OCI-LY3 (cell line): Measurements from ENCODE around the gene ATP6V1G1.

ENCODE experiments used
- H2AFZ ChIP-seq: fragments of 200-600, 300-600 bp; shearing (Covaris generic); 2 replicates; pipeline ENCODE4 v1.6.0; 2014; ENCODE audit warnings: antibody characterized with exemption, low read depth, low read length
- H3K27ac ChIP-seq: fragments of 200-600, 300-600 bp; sonication (generic); 2 replicates; pipeline ENCODE4 v1.5.1; 2014; ENCODE audit warnings: mild to moderate bottlenecking, low read length, moderate library complexity, mixed read lengths
- H3K27me3 ChIP-seq: fragments of 200-600, 300-600 bp; sonication (generic); 2 replicates; pipeline ENCODE4 v1.6.1; 2014; ENCODE audit warnings: low read depth, low read length, mixed read lengths
- H3K36me3 ChIP-seq: fragments of 200-600, 300-600 bp; sonication (generic); replicated peaks from 2 replicates; pipeline ENCODE3; 2014; ENCODE audit warnings: low read depth, low read length, mixed read lengths
- H3K4me1 ChIP-seq: fragments of 300-600, 200-600 bp; sonication (generic); 2 replicates; pipeline ENCODE4 v1.6.1; 2014; ENCODE audit warnings: low read length, mixed read lengths
- H3K4me2 ChIP-seq: fragments of 200-600, 300-600 bp; sonication (generic); 2 replicates; pipeline ENCODE4 v1.6.1; 2014; ENCODE audit warnings: low read length, mixed read lengths
- H3K4me3 ChIP-seq: fragments of 300-600, 200-600 bp; sonication (generic); 2 replicates; pipeline ENCODE4 v1.5.1; 2014; ENCODE audit warnings: antibody characterized with exemption, mild to moderate bottlenecking, low read length, moderate library complexity
- H3K79me2 ChIP-seq: fragments of 300-600, 200-600 bp; shearing (Covaris generic); 2 replicates; pipeline ENCODE4 v1.6.1; 2014; ENCODE audit warnings: mild to moderate bottlenecking, low read length, mixed read lengths
- H3K9ac ChIP-seq: fragments of 300-600, 200-600 bp; shearing (Covaris generic); 2 replicates; pipeline ENCODE4 v1.6.0; 2014; ENCODE audit warnings: mild to moderate bottlenecking, low read length, moderate library complexity
- H3K9me3 ChIP-seq: fragments of 200-600, 300-600 bp; shearing (Covaris generic); 2 replicates; pipeline ENCODE4 v1.6.1; 2014; ENCODE audit warnings: low read length, mixed read lengths; ENCODE audit not compliant: insufficient read depth
- H4K20me1 ChIP-seq: fragments of 200-600, 300-600 bp; sonication (generic); 2 replicates; pipeline ENCODE4 v1.6.1; 2016; ENCODE audit warnings: low read length, mixed read lengths; ENCODE audit not compliant: insufficient read depth
- CTCF ChIP-seq: fragments of 200-600, 300-600 bp; sonication (generic); IDR thresholded peaks from 2 replicates; pipeline ENCODE4 v1.5.1; 2014; ENCODE audit warnings: antibody characterized with exemption, low read length, low read depth
- EZH2phosphoT487 ChIP-seq: fragments of 200-600 bp; shearing (Covaris generic); IDR thresholded peaks from 2 replicates; pipeline ENCODE4 v1.6.1; 2018; ENCODE audit warnings: antibody characterized with exemption, mixed run types, low read depth

The ATP6V1G1 gene

GRCh38 chr9:114553202-114553601 is 34.4 kb upstream of the ATP6V1G1 start:
- no peaks in the 10 kb centered on the region for H3K9me3 ChIP-seq
- no peak for TF ChIP-seq EZH2phosphoT487
- TF ChIP-seq CTCF, result no peak
- no peak overlapping the region for H3K27ac ChIP-seq
- no peak overlapping the region for H2AFZ ChIP-seq
- peaks cover 18% of the 10 kb centered on the region for H3K4me1 ChIP-seq
- H3K9ac ChIP-seq, result no peak overlapping the region
- no peak overlapping the region for H3K4me2 ChIP-seq
- H4K20me1 ChIP-seq, result no peaks in the 10 kb centered on the region
- no peaks in the 10 kb centered on the region for H3K36me3 ChIP-seq
- H3K79me2 ChIP-seq, result no peaks in the 10 kb centered on the region
- H3K27me3 ChIP-seq, result peaks cover 25% of the 10 kb centered on the region
- no peak overlapping the region for H3K4me3 ChIP-seq

- peaks cover 18% of the 10 kb centered on the region for H3K4me1 ChIP-seq
- H3K27ac ChIP-seq, result no peak overlapping the region
Measured at GRCh38 chr9:114555696-114556095, 31.9 kb upstream of the ATP6V1G1 start.

GRCh38 chr9:114558027-114558675 is 29.4 kb upstream of the ATP6V1G1 start:
- H3K4me3 ChIP-seq, result no peak overlapping the region
- H3K36me3 ChIP-seq, result no peaks in the 10 kb centered on the region
- no peak overlapping the region for H3K4me2 ChIP-seq
- H3K27ac ChIP-seq, result no peak overlapping the region
- H2AFZ ChIP-seq, result no peak overlapping the region
- H3K4me1 ChIP-seq, result peaks cover 18% of the 10 kb centered on the region
- H4K20me1 ChIP-seq, result no peaks in the 10 kb centered on the region
- H3K9ac ChIP-seq, result no peak overlapping the region
- peaks cover 9% of the 10 kb centered on the region for H3K27me3 ChIP-seq
- H3K79me2 ChIP-seq, result no peaks in the 10 kb centered on the region
- TF ChIP-seq CTCF, result no peak
- TF ChIP-seq EZH2phosphoT487, result no peak
- H3K9me3 ChIP-seq, result no peaks in the 10 kb centered on the region

More at GRCh38 chr9:114555696-114556095, 31.9 kb upstream of the ATP6V1G1 start:
- Histone ChIP-seq H3K36me3 (no peaks in the 10 kb centered on the region), H2AFZ (no peak overlapping the region), H3K9me3 (no peaks in the 10 kb centered on the region), H3K79me2 (no peaks in the 10 kb centered on the region), H3K9ac (no peak overlapping the region), H3K4me2 (peak overlapping the region; percentile 22; the same call in 1 of the 2 replicates), H3K4me3 (no peak overlapping the region), H3K27me3 (peaks cover 4% of the 10 kb centered on the region), H4K20me1 (no peaks in the 10 kb centered on the region)
- TF ChIP-seq EZH2phosphoT487 (no peak), CTCF (no peak)

- H3K27me3 ChIP-seq, result peaks cover 21% of the 10 kb centered on the region
- H3K36me3 ChIP-seq, result no peaks in the 10 kb centered on the region
- H3K4me2 ChIP-seq, result no peak overlapping the region
Measured at GRCh38 chr9:114559830-114560513, 27.6 kb upstream of the ATP6V1G1 start.

More at GRCh38 chr9:114559830-114560513, 27.6 kb upstream of the ATP6V1G1 start:
- Histone ChIP-seq H3K9ac (no peak overlapping the region), H3K27ac (no peak overlapping the region), H3K4me3 (no peak overlapping the region), H3K79me2 (no peaks in the 10 kb centered on the region), H2AFZ (no peak overlapping the region), H4K20me1 (no peaks in the 10 kb centered on the region), H3K4me1 (peaks cover 18% of the 10 kb centered on the region), H3K9me3 (no peaks in the 10 kb centered on the region)
- TF ChIP-seq CTCF, result no peak
- TF ChIP-seq EZH2phosphoT487, result no peak
